GM12878 (cell line): ENCODE data around the gene CAPN10. TPM values are rescaled to one million over a fixed set of nuclear protein-coding genes. Genes with fewer than 3 reads are reported as not detected.

Experiments used
- DPF2 ChIP-seq: fragments of 450-650 bp; IDR thresholded peaks from 2 replicates; pipeline ENCODE4 v1.6.1; 2017; ENCODE audit warnings: mild to moderate bottlenecking
- HDGF ChIP-seq: fragments of 450-650 bp; IDR thresholded peaks from 2 replicates; pipeline ENCODE4 v1.6.1; 2016; ENCODE audit warnings: antibody characterized with exemption
- KLF5 ChIP-seq: fragments of 450-650 bp; IDR thresholded peaks from 2 replicates; pipeline ENCODE4 v1.6.1; 2014; ENCODE audit warnings: mild to moderate bottlenecking; ENCODE audit not compliant: partially characterized antibody
- NKRF ChIP-seq: fragments of 450-650 bp; conservative IDR thresholded peaks from 2 replicates; pipeline ENCODE4 v1.6.1; 2017; ENCODE audit warnings: mild to moderate bottlenecking, moderate library complexity
- NR2F1 ChIP-seq: fragments of 450-650 bp; conservative IDR thresholded peaks from 2 replicates; pipeline ENCODE4 v1.6.1; 2017; ENCODE audit warnings: mild to moderate bottlenecking
- NRF1 ChIP-seq: conservative IDR thresholded peaks from 2 replicates; pipeline ENCODE4 v1.6.1; 2011; ENCODE audit warnings: mild to moderate bottlenecking, low read depth, low read length, improper control_type of control experiment
- SREBF2 ChIP-seq: IDR thresholded peaks from 2 replicates; pipeline ENCODE4 v1.6.1; 2012; ENCODE audit warnings: mild to moderate bottlenecking, low read length
- TAF1 ChIP-seq: IDR thresholded peaks from 2 replicates; pipeline ENCODE4 v1.6.1; 2011; ENCODE audit warnings: mild to moderate bottlenecking, low read depth, low read length, borderline replicate concordance
- ZBED1 ChIP-seq: IDR thresholded peaks from 2 replicates; pipeline ENCODE4 v1.6.1; 2016; ENCODE audit warnings: borderline replicate concordance
- ZBTB11 ChIP-seq: fragments of 450-650 bp; formaldehyde crosslinking; IDR thresholded peaks from 2 replicates; pipeline ENCODE4 v1.5.0; 2022; ENCODE audit warnings: mild to moderate bottlenecking, missing genetic modification characterization
- ZBTB40 ChIP-seq: fragments of 450-650 bp; IDR thresholded peaks from 2 replicates; pipeline ENCODE4 v1.6.1; 2016; ENCODE audit warnings: mild to moderate bottlenecking, moderate library complexity, borderline replicate concordance
- ZNF217 ChIP-seq: fragments of 450-650 bp; IDR thresholded peaks from 2 replicates; pipeline ENCODE4 v1.6.1; 2017; ENCODE audit warnings: antibody characterized with exemption, mild to moderate bottlenecking
- polyA plus RNA-seq, 11 experiments: library from polyadenylated mRNA; depleted of rRNA in 4 of 11; unstranded in 6 of 11; stranded (reverse) in 5 of 11; fragments of >200 nt; fragmentation: Nextera tagmentation in 4 of 11; fragmentation: Illumina TruSeq in 1 of 11; extraction: Ambion mirVana in 4 of 11; extraction: Trizol in 1 of 11; gene quantifications; 1 replicate in 1 of 11; 2 replicates in 10 of 11; pipeline versions ENCODE4 v1.2.1 to v1.2.3, GENCODE V29; 2011 to 2016; ENCODE audit warnings: inconsistent platforms in 2 of 11, missing spikeins in 2 of 11, low read depth in 1 of 11
- total RNA-seq, 4 experiments: library from RNA; depleted of rRNA in 3 of 4; stranded (reverse); fragments of >200 nt in 3 of 4; fragmentation: Illumina TruSeq in 1 of 4; extraction: Trizol in 1 of 4; gene quantifications; 2 replicates each; pipeline versions ENCODE4 v1.2.1 to v1.2.3, GENCODE V29; 2013 to 2021

The CAPN10 gene
- total and polyA plus RNA-seq, 10 of the 15 experiments (the other 5 are each of a cell fraction or from before 2014, with no cell fraction given), result 0.37 to 40.6 (median 17.5) TPM

GRCh38 chr2:240560480-240561324, 25.8 kb upstream of the CAPN10 start (continued):
- peak; percentile 10; the same call in 1 of the 2 replicates for TF ChIP-seq ZBTB40
- 0 out of 2 replicates have a peak, but pooled peaks have one; percentile 12 for TF ChIP-seq NRF1
- no peak for TF ChIP-seq SREBF2
- TF ChIP-seq ZNF217, result no peak
- TF ChIP-seq KLF5, result no peak
- peak; percentile 77 for TF ChIP-seq NKRF
- 0 out of 2 replicates have a peak, but pooled peaks have one; percentile 19 for TF ChIP-seq ZBED1
- peak; percentile 93 for TF ChIP-seq DPF2
- peak; percentile 67 for TF ChIP-seq TAF1
- TF ChIP-seq HDGF, result peak; percentile 79; the same call in 1 of the 2 replicates
- TF ChIP-seq ZBTB11 (CRISPR knock-in tag), result no peak
- TF ChIP-seq NR2F1, result peak; percentile 52
